Gastroesophageal sphincter (tissue), 3 donors: Measurements from ENCODE around the gene SRI.

Source experiments
- EP300 ChIP-seq: sonication (generic); formaldehyde crosslinking; IDR thresholded peaks from one replicate; pipeline ENCODE4 v1.6.1; 2017; ENCODE audit warnings: antibody characterized with exemption, mild to moderate bottlenecking
- POLR2AphosphoS5 ChIP-seq: sonication (generic); formaldehyde crosslinking; IDR thresholded peaks from one replicate; pipeline ENCODE4 v1.6.1; 2017; ENCODE audit warnings: antibody characterized with exemption
- TF ChIP-seq, protein P1 (sequence below), 4 experiments: fragments of 200-600 bp in 2 of 4; fragments of 450-650 bp in 2 of 4; sonication (generic) in 1 of 4; IDR thresholded peaks; one replicate each; pipeline ENCODE4 v1.5.1; 2017 to 2019; ENCODE audit warnings: antibody characterized with exemption in 4 of 4, mild to moderate bottlenecking in 2 of 4, moderate library complexity in 2 of 4

DNA sequence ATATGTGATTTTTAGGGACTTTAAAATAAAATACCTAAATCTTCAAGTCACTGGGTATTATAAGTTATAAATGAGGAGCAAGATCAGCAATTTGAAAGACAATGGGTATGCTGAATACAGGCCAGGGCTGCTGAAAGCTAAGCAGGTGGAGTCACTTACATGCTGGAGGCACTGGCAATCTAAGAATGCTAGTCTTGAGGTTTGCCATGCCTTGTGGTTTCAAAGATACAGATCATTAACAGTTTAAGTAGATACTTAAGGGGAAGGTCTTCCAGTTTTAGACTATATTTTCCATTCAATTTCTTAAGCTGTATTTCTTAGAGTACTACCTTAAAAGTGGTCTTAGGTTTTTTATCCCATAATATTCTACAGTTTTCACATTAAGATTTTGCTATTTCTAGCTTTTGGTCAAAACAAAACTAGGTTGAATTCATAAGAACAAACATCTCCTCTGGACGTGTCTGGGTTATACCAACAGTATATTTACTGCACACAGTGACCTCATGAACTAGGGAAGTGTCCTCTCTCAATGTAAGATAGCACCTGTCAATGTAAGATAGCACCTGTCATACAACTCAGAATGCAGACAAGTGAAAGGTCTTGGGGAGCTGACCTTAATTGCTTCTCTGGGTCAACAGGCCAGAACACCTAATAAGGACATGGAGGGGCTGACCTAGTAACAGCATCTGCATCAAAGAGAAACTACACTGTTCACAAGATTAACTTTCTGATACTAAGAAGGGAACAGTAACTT is 2.0 kb downstream of the SRI start:
- TF ChIP-seq, protein P1, sequence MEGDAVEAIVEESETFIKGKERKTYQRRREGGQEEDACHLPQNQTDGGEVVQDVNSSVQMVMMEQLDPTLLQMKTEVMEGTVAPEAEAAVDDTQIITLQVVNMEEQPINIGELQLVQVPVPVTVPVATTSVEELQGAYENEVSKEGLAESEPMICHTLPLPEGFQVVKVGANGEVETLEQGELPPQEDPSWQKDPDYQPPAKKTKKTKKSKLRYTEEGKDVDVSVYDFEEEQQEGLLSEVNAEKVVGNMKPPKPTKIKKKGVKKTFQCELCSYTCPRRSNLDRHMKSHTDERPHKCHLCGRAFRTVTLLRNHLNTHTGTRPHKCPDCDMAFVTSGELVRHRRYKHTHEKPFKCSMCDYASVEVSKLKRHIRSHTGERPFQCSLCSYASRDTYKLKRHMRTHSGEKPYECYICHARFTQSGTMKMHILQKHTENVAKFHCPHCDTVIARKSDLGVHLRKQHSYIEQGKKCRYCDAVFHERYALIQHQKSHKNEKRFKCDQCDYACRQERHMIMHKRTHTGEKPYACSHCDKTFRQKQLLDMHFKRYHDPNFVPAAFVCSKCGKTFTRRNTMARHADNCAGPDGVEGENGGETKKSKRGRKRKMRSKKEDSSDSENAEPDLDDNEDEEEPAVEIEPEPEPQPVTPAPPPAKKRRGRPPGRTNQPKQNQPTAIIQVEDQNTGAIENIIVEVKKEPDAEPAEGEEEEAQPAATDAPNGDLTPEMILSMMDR (IDR thresholded peaks at IDR 0.05): no peak
- TF ChIP-seq EP300: no peak
- no peak for TF ChIP-seq POLR2AphosphoS5
